GM21390 (cell line): Measurements from ENCODE around the gene PTPN4.

Source experiments
- ATAC-seq: cut with Tn5 transposase; IDR thresholded peaks from one replicate; pipeline ENCODE4 v1.9.1; 2021; ENCODE audit not compliant: unreplicated experiment

The PTPN4 gene, protein sequence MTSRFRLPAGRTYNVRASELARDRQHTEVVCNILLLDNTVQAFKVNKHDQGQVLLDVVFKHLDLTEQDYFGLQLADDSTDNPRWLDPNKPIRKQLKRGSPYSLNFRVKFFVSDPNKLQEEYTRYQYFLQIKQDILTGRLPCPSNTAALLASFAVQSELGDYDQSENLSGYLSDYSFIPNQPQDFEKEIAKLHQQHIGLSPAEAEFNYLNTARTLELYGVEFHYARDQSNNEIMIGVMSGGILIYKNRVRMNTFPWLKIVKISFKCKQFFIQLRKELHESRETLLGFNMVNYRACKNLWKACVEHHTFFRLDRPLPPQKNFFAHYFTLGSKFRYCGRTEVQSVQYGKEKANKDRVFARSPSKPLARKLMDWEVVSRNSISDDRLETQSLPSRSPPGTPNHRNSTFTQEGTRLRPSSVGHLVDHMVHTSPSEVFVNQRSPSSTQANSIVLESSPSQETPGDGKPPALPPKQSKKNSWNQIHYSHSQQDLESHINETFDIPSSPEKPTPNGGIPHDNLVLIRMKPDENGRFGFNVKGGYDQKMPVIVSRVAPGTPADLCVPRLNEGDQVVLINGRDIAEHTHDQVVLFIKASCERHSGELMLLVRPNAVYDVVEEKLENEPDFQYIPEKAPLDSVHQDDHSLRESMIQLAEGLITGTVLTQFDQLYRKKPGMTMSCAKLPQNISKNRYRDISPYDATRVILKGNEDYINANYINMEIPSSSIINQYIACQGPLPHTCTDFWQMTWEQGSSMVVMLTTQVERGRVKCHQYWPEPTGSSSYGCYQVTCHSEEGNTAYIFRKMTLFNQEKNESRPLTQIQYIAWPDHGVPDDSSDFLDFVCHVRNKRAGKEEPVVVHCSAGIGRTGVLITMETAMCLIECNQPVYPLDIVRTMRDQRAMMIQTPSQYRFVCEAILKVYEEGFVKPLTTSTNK

DNA sequence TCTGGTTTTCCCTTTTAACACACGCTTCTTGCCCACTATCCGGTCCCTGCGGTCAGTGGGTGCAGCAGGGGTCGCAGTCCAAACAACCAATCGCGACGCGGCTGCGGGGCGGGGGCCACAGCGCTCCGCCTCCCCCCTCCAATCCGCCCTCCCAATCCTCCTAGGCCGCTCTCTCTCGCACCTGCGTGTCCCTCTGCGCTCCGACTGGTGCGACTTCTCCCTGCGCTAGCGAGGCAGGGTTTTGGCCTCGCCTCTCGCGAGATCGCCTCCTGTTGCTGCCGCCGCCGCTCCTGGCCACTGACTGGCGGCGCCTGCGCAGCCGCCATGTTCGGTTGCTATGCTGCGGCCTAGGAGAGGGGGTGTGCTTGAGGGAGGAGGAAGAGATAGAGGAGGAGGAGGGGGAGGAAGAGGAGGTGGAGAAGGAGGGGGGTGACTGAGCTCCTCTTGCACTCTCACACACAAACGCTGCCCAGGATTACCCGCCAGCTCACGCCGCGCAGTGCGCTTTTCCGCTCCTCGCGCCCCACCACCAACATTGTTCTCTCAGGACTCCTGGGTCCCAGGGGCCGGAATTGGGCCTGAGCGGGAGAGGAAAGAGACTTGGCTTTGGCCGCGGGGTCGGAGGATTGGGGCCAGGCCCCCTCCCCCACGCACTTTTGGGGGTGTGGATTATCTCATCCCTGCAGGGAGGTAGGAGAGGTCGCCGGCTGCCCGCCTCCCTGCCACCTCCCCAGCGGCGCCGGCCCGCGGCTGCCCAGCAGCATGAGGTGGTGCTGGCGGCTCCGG is at the start of gene PTPN4:
TSS of gene PTPN4 (plus strand) at position 472 of the 786 bp plus-strand sequence. CDS start 49,932 bp downstream, outside the sequence.
- ATAC-seq = peak; percentile 93

DNA sequence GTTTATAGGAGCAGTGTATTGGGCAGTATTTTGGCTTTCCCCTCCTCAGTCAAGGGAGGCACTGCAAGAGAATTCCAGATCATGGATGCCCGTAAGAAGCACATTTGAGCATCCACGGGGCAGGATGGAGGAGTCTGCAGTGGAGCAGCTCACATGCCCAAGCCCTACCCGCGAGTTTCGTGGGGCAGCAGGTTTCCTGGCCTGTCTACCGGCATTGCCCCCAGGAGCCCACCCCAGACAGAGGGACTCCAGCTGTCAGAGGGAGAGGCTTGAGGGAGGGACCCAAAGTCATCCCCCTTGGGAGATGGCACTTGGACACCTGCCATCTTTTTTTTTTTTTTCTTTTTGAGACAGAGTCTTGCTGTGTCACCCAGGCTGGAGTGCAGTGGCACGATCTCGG is 49.4 kb upstream of the PTPN4 start:
- no peak for ATAC-seq

DNA sequence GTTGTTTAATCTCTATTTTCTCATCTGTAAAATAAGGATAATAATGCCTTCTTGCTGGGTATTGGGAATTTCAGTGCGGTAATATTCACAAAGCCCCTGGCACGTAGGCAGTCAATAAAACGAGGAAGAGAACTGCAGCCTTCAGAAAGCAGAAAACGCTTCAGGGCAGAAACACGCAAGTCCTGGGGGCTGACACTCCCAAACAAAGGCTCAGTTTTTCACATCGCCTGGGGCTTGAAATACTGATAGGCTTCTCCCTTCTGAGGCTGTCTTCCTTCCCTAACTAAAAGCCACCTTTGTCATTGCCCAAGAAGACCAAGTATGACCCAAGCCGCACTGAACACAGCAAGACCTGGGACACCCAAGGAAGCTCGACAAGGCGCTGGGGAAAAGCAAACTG is 48.4 kb upstream of the PTPN4 start:
- no peak for ATAC-seq

DNA sequence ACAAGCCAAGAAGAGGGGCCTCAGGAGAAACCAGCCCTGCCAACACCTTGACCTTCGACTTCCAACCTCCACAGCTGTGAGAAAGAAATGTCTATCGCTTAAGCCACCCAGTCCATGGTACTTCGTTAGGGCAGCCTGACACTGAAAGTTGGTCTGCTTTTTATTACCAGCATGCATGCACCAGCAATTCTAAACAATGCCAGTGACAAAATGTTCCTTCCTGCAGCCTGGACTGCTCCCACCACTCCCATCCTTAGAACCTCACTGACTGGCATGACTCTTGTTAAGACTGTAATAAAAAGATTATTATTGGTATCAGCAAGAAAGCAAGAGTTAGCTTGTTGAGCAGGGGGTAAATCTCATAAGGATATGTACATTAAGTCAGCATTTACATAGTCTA is 47.2 kb upstream of the PTPN4 start:
- ATAC-seq = no peak

DNA sequence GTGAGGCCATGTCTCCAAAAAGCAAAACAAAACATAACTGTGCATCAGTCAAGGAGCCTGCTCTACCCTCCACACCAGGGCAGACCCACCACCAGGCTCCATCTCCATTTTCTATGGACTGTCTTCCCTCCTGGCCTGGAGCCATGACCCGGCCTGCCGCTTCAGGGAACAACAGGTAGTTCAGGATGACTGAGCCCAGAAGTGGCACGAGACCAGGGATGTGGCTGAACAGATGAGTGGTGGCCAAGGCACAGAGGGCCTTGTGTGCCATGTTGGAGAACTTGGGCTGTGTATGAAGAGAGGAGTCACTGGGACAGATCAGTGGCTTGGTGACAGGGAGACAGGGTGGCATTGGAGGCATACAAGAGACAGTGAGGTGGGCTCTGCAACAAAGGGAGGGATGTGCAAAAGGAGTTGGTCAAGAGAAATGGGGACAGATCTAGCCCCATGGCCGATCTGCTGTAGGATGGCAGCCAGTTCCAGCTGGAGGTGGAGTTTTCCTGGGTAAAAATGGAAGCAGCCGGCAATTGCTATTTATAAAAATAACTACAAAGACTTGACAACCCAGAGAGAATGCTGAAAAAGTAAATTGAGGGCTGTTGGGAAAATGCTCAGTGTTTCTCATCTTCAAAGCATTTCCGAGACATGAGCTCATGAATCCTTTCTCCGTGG is 45.8 kb upstream of the PTPN4 start:
- ATAC-seq = no peak

DNA sequence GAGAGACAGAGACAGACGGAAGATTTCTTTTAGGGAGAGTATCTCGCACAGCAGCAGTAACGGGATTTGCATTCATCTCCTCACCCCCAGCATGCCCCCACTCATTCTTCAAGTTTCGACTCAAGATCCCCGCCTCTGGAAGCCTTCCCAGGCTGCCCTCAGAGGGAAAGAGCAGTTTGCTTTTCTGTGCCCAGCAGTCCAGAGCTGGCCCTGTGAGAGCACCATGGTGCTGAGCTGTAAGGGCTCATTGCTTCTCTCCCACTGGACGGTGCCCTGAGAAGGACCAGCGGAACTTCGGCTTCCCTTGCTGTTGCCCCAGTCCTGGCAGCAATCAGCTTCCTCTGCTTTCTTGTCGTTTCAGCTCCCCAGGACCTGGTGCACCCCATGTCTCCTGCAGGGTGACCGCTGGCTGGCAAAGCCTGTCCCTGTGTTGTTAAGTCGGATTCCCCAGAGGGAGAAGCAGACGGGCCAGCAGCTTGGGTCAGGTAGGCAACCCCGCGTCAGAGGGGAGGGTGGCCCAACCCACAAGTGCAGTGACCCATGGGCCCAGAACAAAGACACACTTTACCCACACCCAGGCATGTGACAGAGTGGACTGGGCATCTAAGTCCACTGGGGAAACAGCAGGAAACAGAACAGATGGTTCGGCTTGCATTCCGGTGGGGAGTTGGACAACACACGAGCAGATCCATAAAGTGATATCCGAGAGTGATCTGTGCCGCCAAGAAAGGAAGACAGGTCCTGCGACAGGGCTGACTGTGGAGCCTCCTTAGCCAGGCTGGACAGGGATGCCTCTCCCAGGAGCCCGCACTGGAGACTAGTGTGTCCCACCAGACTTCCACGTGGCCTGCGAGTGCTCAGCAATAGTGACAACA is 44.1 kb upstream of the PTPN4 start:
- no peak for ATAC-seq

DNA sequence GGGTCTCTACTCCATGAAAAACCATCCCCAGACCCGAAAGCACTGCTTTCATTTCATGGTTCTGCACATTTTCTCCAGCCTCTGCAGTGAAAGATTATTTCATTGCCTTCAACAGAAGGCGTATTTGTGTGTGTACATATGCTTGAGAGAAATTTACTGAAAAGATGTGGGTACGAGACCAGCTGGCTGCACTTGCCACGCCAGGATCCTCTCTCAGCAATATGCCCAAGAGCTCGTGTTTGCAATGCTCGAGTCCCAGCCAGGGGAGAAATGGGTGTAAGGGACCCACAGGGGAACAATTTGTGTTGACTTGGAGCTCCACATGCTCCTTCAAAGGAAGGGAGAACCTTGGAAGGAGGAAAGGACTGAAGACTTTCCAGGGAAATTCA is 43.4 kb upstream of the PTPN4 start:
- ATAC-seq = no peak

DNA sequence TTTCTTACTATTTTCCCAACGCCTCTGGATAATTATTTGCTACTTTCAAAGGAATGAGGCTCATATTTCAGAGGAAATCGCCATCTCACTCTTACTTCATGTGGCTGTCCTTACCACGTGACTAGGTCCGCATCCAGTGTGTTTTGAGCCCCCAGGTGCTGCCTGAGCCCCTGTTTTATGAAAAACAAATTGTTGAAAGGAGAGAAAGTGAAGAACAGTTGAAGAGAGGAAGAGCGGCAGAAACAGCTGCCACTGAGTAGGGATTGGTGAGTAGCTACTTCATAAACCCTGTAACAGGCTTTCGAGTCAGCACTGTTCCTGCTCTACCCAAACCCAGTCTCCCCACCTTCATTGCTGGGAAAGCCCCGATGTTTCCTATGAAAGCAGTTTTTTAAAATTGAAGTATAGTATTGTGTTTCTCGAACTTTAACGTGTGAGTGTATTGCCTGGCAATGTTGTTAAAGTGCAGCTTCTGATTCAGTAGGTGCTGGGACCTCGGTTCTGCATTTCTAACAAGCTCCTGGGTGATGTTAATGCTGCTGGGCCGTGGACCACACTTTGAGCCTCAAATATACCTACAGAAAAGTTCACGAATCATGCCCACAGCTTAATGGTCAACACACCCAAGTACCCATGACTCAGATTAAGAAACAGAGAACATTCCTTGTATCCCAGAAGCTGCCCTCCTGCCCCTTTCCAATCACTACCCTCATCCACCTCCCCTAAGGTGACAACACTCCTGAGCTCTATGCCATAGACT is 41.0 kb upstream of the PTPN4 start:
- ATAC-seq = no peak

DNA sequence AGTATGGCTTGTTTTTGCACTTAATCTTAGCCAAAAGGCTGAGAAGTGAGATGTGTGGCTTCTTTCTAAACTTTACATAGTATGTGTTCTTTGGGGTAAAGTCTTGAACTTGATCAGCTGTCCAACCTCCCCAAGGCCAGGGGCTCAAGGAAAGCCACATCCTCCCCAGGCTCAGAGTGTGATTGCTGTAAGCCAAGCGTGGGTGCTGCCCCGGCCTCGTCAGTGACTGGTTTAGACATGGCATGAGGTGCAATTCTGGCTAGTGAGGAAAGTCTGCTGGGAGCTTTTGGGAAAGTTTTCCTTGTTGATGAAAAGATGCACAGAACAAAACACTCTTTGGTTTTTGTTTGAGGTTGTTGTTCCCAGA is 40.5 kb upstream of the PTPN4 start:
- no peak for ATAC-seq

DNA sequence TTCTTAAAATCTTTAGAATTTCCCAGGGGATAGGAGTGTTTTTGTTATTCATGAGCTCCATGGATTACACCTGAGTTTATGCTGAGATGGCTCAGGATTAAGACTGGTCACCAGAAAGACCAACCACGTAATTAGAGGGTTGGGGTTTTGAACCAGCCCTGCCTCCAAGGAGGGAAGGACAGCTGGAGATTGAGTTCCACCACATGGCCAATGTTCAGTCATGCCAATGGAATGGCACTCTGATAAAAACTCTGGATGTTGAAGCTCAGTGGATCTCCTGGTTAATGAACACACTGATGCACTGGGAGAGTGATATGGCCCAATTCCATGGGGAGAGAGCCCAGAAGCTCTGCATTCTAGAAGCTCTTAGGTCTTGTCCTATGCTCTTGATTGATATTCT is 38.7 kb upstream of the PTPN4 start:
- no peak for ATAC-seq

DNA sequence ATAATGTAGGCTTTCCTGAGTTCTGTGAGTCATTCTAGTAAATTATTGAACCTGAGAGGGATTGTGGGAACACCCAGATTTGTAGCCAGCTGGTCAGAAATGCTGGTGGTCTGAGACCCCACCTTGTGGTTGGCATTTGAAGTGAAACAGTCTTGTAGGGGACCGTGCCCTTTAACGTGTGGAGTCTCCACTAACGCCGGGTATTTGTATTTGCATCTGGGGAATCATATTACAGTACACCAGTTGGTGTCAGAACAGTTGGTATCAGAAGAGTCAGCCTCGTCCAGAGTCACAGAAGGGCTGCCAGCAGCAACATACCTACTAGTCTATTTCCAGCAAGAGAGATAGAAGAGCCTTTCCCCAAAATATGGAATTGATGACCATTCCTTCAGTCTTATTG is 38.3 kb upstream of the PTPN4 start:
- no peak for ATAC-seq

DNA sequence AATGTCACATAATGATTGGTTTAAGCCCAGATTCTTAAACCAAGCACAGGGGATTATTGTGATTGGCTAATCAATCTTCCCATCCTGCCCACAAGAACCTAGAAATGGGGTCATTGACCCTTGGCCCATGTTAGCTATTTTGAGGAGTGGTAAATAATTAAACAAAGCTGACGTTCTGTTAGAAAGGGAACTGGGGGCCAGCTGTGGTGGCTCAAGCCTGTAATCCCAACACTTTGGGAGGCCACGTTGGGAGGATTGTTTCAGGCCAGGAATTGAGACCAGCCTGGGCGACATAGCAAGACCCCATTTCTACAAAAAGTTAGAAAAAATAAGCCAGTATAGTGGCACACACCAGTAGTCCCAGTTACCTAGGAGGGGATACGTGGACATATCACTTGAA is 37.8 kb upstream of the PTPN4 start:
- ATAC-seq = no peak

DNA sequence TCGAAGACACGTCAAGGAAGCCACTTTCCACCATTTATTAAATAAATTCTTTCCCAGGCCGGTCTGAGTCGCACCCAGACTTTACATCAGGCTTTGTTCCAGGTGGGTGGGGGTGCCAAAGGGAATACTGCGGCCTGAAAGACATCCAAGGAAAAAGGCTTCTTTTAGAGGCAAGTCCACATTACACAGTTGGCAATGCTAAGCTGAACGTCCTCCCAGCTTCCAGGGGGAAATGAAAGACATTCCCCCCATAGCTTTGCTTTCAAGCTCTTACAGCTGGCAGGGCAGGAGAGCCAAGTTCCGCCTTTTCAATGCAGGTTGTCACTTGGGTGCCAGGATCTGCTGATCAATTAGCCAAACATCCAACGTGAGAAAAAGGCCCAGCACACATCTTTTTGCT is 36.5 kb upstream of the PTPN4 start:
- ATAC-seq = no peak

DNA sequence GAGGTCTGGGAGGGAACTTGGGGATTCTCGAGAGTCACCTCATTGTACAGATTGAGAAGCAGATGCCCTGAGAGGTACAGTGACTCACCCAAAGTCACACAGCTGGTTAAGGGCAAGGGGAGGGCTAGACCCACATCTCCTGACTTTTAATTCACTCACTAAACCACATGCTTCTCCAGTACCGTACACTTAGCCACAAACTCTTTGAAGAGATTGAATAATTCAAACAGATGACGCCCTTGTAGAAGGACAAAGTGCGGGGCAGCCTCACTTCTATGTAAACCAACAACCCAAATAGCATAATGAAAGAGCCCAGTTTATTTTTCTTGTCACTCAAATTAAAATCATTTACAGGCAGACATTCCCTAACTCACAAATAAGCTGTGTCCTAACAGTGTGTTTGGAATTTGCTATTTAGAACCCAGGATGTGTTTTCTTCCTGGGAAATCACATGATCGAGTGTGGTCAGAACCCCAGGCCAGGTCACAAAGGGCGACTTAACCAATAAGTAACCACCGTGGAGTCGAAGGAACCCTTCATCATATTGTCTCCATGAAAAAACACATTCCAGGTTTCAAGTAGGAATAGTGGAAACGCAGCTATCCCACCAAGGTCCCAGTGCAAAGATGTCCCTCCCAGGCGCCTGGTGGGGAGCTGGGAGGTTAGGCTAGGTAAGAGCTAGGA is 35.8 kb upstream of the PTPN4 start:
- ATAC-seq = no peak

DNA sequence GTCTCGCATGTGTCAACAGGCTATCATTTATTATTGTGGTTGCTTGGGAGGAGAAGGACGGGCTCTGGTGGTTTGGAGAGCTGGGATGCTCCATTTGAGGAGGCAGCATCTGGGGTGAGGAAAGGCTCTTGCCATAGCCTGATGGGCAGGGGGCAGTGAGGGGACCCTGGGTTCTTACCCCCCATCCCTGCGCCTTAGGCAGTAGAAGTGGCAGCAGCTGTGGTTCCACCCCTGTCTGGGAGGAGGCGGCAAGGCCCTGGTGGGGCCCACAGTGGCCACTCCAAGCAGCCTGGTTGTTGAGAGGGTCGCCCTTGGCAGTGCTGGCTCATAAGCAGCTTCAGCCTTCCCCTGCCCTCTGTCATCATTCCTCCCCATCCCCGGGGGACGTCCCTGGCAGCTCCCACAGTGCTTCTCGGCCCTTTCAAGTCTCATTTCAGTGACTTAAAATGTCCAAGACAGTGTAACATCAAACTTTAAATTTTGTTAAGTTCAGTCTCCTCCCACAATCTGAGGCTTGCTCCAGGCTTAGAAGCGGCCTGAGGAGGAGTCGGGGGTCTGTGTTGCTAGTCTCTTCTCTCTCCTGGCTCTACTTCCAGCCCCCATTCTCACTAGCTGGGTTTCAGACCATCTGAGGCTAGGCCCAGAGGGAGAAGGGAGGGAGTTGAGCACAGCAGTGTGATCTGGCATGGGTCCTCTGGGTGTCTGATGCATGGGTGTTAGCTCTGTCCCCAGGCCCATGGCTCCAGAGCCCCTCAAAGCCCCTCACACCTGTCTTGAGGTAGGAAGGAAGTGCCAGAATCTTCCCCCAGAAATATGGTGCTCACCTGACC is 34.9 kb upstream of the PTPN4 start:
- no peak for ATAC-seq

DNA sequence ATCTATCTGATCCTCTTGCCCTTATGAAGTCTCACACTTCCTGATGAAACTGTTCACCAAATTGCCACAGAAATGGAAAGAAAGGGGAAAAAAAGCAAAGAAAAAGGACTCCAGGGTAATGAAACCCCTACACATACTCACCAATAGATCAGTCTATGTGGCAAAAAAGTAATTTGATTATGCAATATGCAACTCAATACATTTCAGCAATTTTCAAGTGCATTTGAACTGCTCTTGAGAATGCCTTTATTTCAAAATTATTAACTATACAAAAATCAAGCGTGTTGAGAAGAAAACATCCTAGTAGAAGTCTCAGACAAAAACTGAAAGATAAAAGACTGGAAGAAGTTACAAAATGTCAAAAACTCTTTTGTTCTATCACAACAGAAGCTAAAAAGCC is 32.2 kb upstream of the PTPN4 start:
- no peak for ATAC-seq

DNA sequence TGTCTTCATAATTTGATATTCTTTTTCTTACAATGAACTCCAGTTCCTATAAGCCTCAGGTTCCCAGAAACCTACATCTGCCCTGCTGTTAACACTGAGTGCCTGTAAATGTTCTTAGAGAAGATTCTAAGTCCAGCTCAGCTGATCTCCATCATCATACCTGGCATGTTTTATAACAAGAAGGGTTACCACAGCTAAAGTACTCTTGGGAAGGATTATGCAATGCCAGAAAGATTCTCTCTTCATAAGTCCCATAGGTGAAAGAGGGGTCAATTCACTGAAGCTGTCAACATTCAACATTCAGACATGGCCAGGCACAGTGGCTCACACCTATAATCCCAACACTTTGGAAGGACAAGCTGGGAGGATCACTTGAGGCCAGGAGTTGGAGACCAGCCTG is 31.3 kb upstream of the PTPN4 start:
- no peak for ATAC-seq

DNA sequence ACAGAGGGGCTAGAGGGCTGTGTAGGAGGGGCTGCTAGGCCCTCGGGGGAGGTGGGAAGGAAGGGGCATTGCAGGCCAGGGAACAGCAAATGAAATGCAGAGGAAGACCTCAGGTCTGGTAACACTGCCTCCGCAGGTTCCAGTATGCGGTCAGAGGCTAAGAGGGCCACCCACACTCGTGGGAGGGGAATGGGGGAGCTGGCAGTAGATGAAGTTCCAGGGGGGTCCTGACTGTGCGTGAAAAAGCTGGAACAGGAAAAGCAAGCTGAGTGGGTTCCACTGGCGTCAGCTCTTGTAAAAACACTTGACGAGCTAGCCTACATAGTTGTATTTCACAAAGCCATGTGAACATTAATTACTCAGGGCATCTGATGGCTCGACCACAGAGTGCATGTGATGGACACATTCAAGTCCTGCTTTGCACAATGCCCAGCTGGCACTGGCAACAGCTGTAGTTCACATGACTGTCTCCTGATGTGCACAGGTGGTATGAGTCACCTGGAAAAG is 29.0 kb upstream of the PTPN4 start:
- no peak for ATAC-seq
